GM18517 (cell line): Measurements from ENCODE around the gene SLC6A6.
"Not testable (repeated sequence)": the region's sequence is repeated elsewhere in the genome, so short reads cannot be mapped to it uniquely, and the experiment has no call there.

ENCODE experiments used
- ATAC-seq: cut with Tn5 transposase; IDR thresholded peaks from one replicate; pipeline ENCODE4 v1.9.1; 2021; ENCODE audit warnings: mild to moderate bottlenecking, moderate library complexity; ENCODE audit not compliant: unreplicated experiment

The SLC6A6 gene

GRCh38 chr3:14434126-14434497 lies 31.7 kb downstream of the SLC6A6 start:
- ATAC-seq, result no peak

- no peak for ATAC-seq
Measured at GRCh38 chr3:14434498-14435151, 32.2 kb downstream of the SLC6A6 start.

GRCh38 chr3:14435175-14436014 lies 33.0 kb downstream of the SLC6A6 start:
- ATAC-seq, result no peak

- no peak for ATAC-seq
Measured at GRCh38 chr3:14436954-14437281, 34.5 kb downstream of the SLC6A6 start.

DNA sequence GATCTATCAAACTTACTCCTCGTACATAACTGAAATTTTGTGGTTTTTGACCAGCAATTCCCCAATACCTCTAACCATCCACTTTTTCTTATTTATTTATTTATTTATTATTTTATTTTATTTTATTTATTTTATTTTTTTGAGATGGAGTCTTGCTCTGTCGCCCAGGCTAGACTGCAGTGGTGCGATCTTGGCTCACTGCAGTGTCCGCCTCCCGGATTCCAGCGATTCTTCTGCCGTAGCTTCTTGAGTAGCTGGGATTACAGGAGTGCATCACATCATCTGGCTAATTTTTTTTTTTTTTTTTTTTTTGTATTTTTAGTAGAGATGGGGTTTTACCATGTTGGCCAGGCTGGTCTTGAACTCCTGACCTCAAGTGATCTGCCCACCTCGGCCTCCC lies 35.3 kb downstream of the SLC6A6 start:
- ATAC-seq, result not testable (repeated sequence)

- no peak for ATAC-seq
Measured at GRCh38 chr3:14438262-14438661, 35.9 kb downstream of the SLC6A6 start.

GRCh38 chr3:14438929-14439328 lies 36.5 kb downstream of the SLC6A6 start:
- no peak for ATAC-seq

DNA sequence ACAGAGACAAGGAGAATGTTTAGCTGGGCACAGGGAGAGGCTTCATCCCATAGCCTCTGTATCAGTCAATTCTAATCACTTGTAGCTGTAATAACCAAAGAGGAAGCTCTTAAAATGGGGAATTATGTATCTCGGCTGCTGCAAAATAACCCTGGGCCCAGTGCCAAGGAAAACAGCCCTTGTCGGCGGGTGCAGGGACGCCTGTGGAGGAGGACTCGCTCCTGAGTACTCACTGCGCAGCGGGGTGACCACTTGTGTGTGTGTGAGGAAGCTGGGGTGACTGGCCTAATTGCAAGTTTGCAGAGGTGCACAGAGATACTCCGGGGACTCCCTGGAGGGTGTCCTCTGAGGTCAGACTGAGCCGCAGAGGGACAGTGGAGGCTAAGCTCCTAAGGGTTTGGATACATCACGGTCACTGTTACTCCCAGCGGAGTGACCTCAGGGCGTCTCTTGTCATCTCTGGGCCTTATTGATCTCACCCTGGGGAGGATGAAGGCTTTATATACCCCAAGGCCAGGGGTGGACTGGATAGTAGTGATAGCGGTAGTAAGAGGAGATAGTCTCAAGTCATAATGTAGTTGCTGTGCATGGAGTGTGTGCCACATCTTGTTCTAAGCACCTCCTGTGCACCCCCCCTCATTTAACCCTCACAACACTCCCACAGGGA lies 37.2 kb downstream of the SLC6A6 start:
- no peak for ATAC-seq

DNA sequence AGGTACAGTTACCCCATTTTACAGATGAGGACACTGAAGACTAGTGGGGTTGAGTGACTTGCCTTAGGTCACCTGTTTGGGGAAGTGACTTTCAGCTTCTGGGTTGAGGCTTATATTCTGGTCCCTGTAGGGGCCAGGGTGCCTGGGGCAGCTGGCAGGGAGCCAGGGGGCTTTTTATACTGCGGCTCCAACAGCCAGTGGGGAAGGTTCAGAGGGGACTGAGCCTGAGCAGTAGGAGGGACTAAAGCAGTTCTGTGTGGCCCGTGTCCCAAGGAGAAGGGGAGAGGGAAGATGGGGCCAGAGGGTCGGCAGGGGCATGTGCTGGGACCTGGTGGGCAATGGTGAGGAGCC lies 37.7 kb downstream of the SLC6A6 start:
- no peak for ATAC-seq

DNA sequence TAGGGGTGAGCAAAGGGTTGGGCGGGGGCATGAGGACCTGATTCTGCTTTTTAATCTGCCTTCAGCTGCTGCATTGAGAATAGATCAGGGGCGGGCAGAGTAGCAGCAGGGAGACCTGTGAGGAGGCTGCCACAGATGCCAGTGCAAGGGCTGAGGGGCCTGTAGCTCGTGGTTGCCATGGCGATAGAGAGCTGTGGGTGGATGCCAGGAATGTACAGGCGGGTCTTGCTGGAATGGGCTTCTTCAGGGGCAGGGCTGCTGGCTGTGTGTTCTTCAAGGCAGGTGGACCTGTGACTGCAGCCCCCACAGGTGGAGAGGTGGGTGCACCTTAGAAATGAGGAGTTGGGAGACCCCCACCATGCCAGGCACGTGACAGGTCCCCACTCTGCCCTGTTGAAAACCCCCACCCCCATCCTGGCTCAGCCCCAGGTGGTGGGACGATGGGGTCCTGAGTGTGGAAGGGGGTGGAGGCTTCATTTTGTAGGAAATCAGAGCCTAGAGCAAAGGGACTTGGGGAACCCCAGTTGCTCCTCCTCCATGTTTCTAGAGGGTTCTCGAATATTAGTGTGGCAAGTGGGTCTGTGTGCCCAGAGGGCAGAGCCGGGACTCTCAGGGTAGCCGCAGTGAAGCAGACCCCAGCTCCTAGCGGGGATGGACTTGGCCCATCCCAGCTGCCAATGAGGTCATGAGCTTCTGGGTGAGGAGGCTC lies 38.3 kb downstream of the SLC6A6 start:
- no peak for ATAC-seq

GRCh38 chr3:14441240-14441919 lies 39.0 kb downstream of the SLC6A6 start:
- no peak for ATAC-seq

DNA sequence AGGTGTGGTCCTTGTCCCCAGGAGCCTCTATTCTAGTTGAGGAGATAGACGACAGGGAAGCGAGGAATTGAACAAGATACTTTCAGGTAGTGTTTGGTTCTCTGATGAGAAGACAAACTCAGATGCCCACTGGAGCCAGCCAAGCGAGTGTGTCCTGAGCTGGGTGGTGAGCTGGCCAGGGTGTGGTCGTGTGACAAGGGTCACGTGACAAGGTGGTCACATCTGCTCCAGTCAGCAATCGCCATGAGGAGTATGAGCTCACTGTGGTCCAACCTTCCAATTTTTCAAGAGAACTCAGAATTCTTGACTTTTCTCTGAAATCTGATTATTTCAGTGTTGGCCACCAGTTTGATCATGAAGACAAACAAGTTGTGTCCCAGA lies 39.5 kb downstream of the SLC6A6 start:
- ATAC-seq, result no peak

- no peak for ATAC-seq
Measured at GRCh38 chr3:14444380-14444779, 42.0 kb downstream of the SLC6A6 start.

GRCh38 chr3:14445773-14446172 lies 43.4 kb downstream of the SLC6A6 start:
- ATAC-seq, result no peak

- ATAC-seq, result no peak
Measured at GRCh38 chr3:14446988-14447570, 44.7 kb downstream of the SLC6A6 start.

- ATAC-seq, result no peak
Measured at GRCh38 chr3:14448063-14448462, 45.7 kb downstream of the SLC6A6 start.

DNA sequence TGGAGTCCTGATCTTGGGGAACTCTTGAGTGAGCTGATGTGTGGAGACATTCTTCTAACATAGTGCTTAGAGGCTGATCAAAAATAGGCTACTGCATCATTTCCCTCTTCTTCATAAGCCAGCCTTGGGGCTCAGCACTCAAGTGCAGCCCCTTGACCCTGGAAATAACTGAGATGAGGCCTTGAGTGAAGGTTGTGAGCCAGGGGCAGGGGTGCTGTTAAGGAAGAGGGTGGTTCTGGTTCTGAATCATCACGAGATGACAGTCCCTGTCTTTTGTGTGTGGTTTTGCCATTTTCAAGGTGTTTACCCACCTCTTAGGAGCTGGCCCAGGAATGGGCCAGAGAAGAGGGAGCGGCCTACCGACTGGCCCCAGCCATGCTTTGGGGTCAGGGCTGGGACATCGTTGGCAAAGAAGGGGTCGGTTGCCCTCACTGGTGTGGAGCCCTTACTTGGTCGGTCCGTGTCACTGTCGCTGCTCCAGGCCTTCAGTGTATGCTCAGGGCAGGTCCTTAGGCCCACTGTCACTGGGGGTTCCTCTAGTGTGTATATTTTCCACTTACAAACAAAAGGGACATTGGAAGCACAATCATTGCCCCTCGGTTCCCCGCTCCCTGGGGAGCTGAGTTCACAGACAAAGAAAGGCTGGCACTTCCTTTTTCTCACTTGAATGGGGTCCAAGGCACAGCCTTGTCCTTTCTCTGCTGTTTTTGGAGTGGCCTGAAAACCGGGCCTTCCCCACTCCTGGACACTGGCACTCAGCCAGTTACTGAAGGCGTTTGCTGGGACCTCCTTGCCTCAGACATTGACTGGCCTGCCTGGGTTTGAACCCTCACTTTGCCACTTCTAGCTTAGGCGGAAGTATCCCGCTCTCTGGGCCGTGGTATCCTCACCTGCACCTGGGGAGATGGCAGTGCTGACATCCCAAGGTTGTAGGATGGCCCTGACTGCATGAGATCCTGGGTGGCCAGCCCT lies 46.6 kb downstream of the SLC6A6 start:
- ATAC-seq, result no peak

GRCh38 chr3:14450506-14450905 lies 48.1 kb downstream of the SLC6A6 start:
- ATAC-seq, result no peak

DNA sequence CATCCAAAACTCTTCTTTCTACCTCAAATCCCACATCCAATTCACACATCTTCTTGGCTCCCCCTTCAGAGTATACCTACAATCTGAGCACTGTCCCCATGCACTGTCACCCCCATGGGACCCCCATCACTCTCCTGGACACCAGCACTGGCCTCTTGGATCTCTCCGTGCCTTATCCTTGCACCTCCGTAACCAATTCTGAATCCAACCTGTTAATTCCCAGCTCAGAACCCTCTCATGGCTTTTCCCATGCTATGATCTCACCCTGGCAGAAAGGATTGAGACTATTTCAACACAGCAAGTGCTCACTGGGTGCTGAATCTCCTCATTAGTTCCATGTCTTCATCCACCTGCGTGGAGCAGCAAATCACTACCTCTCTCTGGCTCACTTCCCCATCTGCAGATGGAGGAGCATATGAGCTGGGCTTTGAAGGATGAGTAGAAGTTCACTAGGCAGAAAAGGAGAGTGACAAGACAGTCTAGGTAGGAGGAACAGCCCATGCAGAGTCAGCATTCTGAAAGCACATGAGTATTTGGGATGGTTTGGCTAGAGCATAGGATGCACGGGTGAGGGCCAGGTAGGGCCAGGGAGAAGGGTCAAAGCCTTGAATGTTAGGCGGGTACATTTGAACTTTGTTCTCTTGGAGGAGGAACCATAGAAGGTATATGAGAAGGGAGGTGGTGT lies 48.7 kb downstream of the SLC6A6 start:
- ATAC-seq, result no peak
